Retina (tissue), 1 donor: Measurements from ENCODE around the gene ALKBH5.
A peak's percentile ranks its signal among the peaks of the same experiment; 100 is the strongest.

Experiments used
- DNase-seq: peaks from one replicate; pipeline ENCODE4 v3.0.0-alpha.2; 2016

The ALKBH5 gene

DNA sequence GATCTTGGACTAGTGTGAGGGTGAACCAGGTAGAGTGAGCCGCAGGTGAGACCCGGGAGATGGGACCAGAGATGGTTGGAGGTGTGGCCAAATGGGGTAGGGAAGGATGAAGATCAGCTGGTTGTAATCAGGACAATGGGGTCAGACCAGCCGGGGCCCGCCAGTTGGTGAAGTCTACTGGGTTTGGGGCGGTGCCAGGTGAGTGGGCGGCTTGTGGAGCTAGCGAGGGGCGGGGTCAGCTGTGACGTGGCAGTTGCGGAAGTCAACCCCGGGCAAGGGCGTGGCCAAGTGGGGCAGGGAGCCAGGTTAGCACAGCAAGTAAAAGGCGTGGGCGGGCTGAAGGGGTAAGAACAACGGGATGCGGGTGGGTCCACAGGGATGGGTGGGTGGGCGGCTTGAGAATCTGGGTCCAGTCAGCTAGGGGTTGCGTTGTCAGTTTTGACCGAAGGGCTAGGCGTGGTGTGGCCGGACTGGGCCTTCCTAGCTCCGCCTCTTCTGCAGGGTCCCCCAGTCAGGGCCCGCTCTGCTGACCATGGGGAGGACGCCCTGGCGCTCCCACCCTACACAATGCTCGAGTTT lies 25.5 kb upstream of the ALKBH5 start:
- DNase-seq, result peak; percentile 43

DNA sequence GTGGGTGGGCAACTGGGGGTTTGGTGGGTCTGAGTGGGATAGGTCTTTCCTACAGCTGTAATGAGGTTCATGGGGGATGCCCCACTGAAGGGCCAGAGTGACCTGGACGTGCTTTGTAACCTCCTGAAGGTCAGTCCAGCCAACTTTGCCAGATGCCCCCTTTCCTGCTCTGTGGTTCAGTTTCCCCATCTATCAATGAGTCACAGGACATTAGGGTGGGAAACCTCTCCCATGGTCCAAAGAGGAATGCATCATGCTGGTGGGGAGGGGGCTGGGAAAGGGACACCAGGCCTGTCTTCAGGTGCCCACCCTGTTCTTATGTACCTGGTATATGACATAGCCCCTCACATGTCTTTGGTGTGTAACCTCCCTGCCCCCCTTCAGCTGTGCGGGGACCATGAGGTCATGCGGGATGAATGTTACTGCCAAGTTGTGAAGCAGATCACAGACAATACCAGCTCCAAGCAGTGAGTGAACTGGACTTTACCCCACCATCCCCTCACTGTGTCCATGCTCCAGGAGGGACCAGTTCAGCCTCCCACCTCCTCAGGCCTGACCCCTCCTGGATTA lies 24.0 kb upstream of the ALKBH5 start:
- DNase-seq, result no peak

DNA sequence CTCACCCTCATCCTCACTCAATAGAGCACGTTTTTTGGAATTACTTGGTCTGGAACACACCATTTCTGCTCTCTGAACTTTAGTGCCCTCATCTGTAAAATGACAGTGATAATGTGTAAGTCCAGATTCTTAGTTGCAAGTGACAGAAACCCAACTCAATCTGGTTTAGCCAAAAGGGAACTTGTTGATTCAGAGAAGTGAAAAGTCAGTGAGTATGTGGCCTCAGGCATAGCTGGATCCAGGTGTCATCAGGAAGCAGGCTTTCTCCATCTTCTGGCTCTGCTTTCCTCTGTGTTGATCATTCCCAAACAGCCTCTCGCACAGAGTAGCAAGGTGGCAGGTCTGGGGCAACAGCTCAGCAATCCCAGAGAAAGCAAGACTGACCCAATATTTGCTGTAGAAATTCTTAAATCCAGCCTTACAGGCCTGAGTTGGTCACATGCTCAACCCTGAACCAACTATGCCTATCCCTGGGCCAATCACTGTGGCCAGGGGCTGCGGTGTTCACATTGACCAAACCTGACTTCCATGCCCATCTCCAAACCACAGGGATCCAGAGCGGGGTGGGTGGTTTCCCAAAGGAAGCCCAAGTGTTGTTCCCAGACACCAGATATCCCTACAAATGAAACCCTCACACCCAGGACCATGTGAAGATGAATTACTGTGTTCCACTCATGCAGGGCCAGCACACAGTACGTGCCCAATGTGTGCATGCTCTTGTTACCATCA lies 23.3 kb upstream of the ALKBH5 start:
- no peak for DNase-seq

DNA sequence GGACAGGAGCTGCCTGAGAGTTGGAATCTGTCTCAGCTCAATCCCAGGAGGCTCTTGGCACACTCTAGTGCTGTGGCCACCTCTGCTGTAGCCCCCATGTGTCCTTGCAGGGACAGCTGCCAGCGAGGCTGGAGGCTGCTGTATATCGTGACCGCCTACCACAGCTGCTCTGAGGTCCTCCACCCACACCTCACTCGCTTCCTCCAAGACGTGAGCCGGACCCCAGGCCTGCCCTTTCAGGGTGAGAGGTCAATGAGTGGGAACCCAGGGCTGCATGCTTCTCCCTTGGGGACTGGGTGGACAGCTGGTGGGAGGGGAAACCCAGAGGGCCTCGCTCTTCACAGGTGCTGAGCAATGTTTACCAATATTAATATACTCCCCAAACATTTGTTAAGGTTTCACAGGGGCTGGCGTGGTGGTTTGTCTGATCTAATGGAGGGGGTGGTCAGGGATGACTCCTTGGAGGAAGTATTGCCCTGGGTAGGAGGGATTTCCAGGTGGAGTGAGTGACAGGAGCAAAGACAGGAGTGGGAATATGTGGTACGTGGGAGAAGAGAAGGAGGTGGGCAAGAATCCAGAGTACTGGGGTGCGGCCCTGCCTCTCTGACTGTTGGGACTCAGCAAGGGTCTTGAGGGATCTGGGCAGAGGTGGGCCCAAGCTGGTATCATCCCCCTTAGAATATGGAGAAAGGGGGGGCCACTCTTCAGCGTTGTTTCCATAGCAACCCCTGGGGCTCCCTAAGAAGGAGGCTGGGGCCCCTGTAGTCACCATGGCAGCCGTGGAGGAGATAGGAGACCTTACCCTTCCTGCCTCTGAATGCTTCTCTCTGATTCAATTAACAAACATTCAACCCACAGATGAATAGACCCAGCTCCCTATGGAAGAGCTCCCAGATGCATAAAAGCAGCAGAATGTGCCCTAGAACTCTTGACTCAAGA lies 22.2 kb upstream of the ALKBH5 start:
- DNase-seq, result no peak

DNA sequence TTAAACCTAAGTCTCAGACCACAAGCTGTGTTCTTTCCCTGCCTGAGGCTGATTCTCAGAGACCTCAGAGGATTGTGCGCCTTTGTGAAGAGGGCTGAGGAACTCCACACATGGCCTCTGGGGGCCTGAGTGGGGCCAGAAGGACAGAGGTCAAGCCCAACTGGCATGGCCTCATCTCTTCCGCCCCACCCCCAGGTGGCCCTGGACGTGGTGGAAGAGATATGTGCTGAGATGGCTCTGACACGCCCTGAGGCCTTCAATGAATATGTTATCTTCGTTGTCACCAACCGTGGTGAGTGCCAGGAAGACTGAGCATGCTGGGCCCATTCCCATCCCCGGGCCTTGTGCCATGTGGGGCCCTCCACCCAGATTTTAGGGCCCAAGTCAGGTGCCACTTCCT lies 20.1 kb upstream of the ALKBH5 start:
- no peak for DNase-seq

DNA sequence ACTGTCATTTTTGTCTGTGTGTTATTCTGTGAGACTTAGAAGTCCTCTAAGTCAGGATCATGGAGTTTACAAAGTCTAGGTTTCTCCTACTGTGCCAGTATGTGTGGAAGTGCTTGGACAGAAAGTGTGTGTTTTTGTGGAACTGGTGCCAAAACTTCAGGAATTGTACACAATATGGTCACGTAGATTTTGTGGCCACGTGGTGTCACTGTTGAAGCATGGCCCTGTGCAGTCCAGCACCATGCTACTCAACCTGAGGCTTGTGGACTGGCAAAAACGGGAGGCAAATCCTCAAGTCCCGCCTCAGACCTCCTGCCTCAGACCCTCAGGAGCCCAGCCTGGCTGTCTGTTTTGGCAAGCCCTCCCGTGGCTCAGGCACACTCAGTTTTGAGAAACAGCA lies 16.7 kb upstream of the ALKBH5 start:
- no peak for DNase-seq

DNA sequence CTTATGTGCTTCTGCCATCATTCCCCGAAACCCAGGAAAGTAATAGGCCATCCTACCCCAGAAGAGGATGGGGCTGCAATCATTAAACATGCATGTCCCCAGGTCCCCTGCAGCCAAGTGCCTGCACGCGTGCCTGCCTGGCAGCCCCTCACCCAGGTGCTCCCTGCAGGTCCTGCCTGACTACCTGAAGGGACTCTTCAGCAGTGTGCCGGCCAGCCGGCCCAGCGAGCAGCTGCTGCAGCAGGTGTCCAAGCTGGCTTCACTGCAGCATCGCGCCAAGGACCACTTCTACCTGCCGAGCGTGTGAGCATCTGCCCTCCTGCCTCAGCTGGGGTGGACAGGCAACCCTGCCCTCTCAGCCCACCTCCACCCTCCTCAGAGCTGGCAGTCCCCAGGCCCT lies 16.2 kb upstream of the ALKBH5 start:
- DNase-seq, result no peak

DNA sequence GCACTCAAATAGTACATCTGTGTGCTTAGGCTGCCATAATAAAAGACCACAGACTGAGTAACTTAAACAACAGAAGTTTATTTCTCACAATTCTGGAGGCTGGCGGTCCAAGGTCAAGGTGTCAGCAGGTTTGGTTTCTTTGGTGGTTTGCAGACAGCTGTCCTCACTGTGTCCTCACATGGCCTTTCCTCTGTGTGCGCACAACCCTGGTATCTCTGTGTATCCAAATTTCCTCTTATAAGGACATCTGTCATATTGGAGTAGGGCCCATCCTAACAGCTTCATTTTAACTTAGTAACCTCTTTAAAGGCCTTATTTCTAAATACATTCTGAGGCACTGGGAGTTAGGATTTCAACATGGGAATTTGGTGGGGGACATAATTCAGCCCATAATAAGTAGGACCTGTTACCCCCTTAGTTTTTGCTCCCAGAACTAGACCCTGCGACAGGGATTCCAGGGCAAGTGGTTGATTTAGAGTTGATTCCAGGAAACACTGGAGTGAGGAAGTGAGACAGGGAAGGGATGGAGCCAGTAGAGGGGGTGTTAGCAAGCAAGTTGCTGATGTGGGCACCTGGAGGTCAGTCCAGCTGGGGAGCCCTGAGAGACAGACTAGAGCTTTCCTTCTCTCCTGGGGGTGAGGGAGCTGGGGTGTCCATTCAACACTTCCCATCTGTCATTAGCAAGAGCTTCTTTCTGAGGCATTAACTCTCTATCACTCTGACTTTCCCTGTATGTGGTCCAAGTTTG lies 10.9 kb upstream of the ALKBH5 start:
- no peak for DNase-seq

DNA sequence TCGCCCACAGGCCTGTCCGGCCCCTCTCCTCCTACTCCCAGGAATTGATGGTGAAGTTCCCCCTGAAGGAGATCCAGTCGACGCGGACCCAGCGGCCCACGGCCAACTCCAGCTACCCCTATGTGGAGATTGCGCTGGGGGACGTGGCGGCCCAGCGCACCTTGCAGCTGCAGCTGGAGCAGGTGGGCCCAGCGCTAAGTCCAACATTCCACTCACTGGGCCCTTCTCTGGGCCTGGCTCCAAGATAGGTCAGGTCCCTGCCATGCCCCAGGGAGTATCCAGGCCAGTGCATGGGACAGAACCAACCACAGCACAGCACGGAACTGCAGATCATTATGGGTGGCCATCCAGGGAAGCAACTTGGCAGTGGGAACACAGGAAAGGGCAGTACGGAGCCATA lies 9.9 kb upstream of the ALKBH5 start:
- DNase-seq, result no peak

DNA sequence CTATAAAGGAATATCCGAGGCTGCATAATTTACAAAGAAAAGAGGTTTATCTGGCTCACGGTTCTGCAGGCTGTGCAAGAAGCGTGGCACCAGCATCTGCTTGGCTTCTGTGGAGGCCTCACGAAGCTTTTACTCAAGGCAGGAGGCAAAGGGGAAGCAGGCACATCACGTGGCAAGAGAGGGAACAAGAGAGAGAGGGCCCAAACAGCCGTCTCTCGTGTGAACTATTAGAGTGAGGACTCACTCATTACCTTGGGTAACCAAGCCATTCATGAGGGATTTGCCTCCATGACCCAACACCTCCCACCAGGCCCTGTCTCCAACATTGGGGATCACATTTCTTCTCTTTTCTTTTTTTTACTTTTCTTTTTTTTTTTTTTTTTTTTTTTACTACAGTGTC lies 7.5 kb upstream of the ALKBH5 start:
- DNase-seq, result no peak

DNA sequence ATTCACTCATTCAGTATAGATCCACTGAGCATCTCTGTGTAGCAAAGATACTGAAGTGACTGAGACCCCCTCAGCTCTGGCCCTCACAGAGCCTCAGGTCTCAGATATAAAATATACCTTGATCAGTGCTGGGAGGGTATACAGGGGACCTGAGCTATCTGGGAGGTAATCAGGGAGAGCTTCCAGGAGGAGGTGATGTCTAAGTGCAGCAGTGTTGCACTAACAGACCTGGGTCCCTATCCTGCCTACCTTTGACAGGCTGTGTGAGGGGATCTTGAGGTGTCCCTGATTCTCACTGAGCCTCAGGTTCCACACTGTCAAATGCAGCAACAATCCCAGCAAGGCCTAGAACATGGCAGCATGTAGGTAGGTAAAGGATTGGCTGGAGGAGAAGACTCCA lies 6.5 kb upstream of the ALKBH5 start:
- no peak for DNase-seq

DNA sequence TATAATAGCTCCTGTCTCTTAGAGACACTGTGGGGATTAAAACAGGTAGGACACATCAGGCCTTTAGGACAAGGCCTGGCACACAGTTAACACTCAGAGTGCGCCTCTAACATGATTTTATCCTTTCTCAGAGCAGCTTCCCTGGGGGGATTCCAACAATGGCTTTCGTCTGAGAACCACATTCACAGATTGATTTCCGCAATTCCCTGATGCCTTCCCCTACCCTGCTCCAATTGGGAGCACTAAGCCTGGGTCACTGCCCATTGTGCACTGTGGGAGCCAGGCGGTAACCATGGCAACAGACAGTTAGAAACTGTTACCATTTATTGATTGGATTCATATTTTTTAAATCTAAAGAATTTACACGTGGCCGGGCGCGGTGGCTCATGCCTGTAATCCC lies 5.9 kb upstream of the ALKBH5 start:
- peak; percentile 55 for DNase-seq

DNA sequence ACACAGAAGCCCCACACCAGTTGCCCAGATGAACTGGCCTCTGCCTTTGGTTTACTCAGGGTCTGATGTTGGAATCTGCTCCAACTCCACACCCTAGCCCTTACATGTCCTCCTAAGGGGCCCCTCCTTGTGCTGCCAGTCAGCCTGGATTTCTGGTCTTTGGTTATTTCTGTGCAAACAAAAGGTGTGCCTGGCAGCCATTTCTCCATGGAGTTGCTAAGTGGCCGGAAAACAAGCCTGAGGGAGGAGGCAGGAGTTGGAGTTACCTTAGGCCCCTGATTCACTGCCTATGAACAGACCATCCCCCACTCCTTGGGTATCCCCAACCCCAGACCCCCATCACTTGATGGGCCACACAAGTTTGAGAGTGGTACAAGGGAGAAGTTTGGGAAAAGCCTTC lies 4.4 kb upstream of the ALKBH5 start:
- DNase-seq, result no peak

DNA sequence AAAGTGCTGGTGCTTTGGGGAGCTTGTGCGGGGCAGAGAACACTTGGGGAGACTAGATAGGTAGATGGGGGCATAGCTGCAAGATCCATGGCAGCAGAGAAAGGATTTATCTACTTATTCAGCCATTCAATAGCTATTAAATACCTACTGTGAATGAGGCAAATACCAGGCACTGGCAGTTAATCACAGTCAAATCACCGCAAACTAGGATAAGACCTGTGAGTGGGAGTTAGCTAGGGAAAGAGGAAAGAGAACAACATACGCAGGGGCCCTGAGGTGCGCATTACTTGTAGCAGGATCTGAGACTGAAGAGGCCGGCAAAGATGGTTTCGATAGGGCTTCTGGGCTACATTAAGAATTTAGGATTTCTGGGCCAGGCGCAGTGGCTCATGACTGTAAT lies 3.8 kb upstream of the ALKBH5 start:
- no peak for DNase-seq

DNA sequence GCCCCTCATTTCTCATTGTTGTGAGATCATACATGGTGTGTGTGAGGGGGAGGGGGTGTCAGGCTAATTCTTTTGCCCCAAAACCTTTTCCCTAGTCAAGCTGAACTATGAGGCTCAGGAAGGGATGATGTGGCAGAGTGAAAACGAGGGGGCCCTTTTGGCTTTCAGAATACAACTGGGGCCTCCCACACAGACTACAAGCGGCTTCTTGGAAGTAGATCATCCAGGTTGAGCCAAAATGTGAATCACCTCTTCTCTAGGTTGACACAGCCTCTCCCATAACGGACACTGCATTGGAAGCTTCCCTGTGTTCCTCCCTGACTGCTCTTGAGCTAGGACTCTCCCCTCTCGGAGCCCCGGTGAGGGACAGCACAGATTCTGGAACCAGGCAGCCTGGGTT lies 2.3 kb upstream of the ALKBH5 start:
- DNase-seq, result no peak

DNA sequence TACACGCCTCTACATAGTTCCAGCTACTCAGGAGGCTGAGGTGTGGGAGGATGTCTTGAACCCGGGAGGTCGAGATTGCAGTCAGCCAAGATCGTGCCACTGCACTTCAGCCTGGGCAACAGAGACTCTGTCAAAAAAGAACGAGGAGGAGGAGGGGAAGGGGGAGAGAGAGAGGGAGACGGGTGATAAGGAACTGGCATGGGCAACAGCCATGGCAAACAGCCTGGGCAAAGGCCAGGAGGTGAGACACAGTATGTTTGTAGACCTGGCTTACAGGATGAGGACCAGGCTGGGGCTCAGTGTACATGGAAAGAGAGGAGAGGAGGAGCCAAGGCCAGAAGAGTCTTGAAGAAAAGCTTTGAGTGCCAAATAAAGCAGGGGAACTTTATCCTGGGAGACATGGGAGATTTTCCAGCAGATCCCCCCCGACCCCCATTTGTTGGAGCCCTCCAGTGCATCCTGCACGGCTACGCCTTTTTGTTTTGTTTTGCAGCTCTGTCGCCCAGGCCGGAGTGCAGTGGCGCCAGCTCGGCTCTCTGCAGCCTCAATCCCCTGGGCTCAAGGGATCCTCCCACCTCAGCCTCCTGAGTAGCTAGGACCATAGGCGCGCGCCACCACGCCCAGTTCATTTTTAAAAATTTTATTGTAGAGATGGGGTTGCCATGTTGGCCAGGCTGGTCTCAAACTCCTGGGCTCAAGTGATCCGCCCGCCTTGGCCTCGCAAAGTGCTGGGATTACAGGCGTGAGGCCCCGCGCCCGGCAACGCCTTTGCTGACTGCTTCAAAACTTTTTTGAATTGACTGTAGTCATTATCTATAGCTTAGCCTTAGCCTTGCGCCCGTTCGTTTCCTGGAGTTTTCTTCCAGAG lies 1.3 kb upstream of the ALKBH5 start:
- no peak for DNase-seq

DNA sequence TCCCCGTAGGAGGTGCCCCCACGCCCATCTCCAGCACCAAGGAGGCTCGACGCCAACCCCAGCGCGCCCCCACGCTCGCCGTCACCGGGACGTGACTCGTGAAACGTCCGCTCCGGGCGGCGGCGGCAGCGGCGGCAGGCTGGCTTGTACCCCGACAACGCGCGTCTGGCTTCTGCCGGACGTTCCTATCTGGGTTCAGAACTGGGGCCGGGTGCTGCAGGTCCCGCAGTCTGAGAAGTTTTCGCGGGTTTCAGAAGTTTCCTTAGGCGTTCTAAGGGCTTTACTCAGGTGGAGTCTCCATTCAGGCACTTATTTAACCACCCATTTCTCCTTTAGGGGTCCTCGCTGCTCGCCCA lies 672 bp upstream of the ALKBH5 start:
- DNase-seq, result peak; percentile 97

DNA sequence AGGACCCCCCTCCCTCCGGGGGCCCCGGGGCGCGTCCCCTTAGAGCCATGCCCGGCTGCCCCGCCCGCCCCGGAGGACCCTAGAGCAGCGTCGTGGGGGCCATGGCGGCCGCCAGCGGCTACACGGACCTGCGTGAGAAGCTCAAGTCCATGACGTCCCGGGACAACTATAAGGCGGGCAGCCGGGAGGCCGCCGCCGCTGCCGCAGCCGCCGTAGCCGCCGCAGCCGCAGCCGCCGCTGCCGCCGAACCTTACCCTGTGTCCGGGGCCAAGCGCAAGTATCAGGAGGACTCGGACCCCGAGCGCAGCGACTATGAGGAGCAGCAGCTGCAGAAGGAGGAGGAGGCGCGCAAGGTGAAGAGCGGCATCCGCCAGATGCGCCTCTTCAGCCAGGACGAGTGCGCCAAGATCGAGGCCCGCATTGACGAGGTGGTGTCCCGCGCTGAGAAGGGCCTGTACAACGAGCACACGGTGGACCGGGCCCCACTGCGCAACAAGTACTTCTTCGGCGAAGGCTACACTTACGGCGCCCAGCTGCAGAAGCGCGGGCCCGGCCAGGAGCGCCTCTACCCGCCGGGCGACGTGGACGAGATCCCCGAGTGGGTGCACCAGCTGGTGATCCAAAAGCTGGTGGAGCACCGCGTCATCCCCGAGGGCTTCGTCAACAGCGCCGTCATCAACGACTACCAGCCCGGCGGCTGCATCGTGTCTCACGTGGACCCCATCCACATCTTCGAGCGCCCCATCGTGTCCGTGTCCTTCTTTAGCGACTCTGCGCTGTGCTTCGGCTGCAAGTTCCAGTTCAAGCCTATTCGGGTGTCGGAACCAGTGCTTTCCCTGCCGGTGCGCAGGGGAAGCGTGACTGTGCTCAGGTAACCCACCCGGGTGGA lies 759 bp downstream of the ALKBH5 start:
- peak; percentile 70 for DNase-seq

DNA sequence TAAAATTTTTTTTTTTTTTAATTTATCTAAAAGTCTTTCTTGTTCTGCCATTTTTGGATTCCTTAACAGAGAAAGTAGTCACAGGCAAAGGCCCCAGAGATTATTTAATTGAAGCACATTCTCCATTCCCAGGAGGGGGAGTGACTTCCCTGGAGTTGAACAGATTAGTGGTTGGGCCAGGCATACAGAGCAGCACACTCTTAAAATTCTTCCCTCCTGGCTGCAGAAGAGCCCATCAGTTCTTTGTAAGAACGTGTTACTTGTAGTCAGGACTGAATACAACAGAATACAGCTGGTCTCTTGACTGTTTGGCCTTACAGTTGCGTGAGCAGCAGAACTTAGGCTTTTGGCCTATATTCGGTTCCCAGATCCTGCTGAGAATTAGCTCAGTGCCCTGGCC lies 1.8 kb downstream of the ALKBH5 start:
- peak; percentile 17 for DNase-seq

DNA sequence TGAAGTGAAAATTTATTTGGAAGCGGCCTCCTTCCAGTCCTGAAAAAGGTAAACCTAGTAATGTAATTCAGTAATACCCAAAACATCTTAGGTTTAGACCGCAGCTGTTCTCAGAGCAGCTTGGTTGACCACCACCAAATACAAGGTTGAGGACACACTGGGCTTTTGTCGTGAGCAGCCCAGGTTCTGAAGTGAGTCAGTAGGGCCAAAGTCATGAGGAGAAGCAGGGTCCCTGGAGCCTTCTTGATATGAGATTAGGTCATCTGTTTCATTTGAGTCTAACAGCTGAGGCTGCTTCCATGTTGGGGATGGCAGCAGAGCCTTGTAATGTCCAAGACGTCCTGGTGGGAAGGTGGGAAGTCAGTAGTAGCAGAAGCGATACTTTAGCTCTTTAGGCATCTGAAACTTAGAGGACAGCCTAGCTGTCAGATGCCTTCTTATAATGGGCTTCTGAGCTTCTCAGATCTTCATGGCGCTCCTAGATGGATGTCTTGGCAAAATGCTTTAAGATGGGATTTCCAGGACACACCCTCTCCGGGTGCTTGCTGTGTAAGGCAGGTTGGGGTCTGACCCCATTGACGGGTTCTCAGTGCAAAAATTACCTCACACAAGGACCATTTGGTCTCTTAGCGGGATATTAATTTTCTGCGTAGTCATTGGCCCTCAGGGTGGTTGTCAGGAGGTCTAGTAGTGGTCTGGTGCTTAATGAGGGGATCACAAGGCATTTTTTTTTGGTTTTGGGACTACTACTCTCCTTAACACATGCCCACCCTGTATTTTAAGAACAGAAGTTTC lies 2.4 kb downstream of the ALKBH5 start:
- DNase-seq, result peak; percentile 18
